GM12878 (cell line): Measurements from ENCODE around the gene PNMA8B. TPM values are rescaled to one million over a fixed set of nuclear protein-coding genes. Genes with fewer than 3 reads are reported as not detected.

Experiments
- ATAC-seq: fragments of 200-7000 bp; cut with Tn5 transposase; 3 replicates; pipeline ENCODE4 v1.9.1; 2020; ENCODE audit warnings: mild to moderate bottlenecking, moderate library complexity
- BruUV-seq: library from RNA; stranded (reverse); fragments of 400-500 nt; replicated peaks from 2 replicates; lab custom pipeline; 2021; lab: Mats Ljungman, UMichigan
- CTCF ChIA-PET: fragments of 300-600 bp; sonication (Branson Sonifier 250); formaldehyde crosslinking; extraction: SDS; loops from one replicate; lab custom pipeline; 2021; ENCODE audit warnings: inconsistent platforms; lab: Yijun Ruan, JAX
- POLR2A ChIA-PET: fragments of 350-600 bp; formaldehyde crosslinking; extraction: SDS; loops from one replicate; lab custom pipeline; 2021; ENCODE audit warnings: inconsistent platforms; lab: Charles Lee
- RAD21 ChIA-PET: fragments of 300-600 bp; sonication (Branson Sonifier 250); formaldehyde crosslinking; loops from one replicate; lab custom pipeline; 2023; ENCODE audit warnings: antibody characterized with exemption; ENCODE audit not compliant: unreplicated experiment; lab: Charles Lee
- SMC1A ChIA-PET: fragments of 300-600 bp; sonication (Branson Sonifier 250); formaldehyde crosslinking; loops from one replicate; lab custom pipeline; 2023; ENCODE audit not compliant: unreplicated experiment, uncharacterized antibody; lab: Charles Lee
- DNase-seq: peaks from one replicate; pipeline ENCODE4 v3.0.0-alpha.2; 2011; ENCODE audit warnings: low read depth, low spot score
- FAIRE-seq: peaks from 3 replicates; lab custom pipeline; 2011; peaks lifted over from hg19 to GRCh38; lab: Jason Lieb, UNC
- H2AFZ ChIP-seq: 2 replicates; pipeline ENCODE4 v1.6.0; 2011; ENCODE audit warnings: low read depth, low read length, control low read depth; ENCODE audit not compliant: control insufficient read depth
- H3K27ac ChIP-seq: 2 replicates; pipeline ENCODE4 v1.5.1; 2011; ENCODE audit warnings: control low read depth; ENCODE audit not compliant: control insufficient read depth, insufficient read depth
- H3K27me3 ChIP-seq, 2 experiments: replicated peaks in 1 of 2; 2 replicates each; pipeline versions ENCODE4 v1.6.0 to v1.6.1; 2011; ENCODE audit warnings: low read length in 1 of 2; ENCODE audit not compliant: control insufficient read depth in 2 of 2, insufficient read depth in 2 of 2
- H3K36me3 ChIP-seq, 2 experiments: 2 replicates each; pipeline ENCODE4 v1.5.1; 2011; ENCODE audit warnings: low read length in 1 of 2; ENCODE audit not compliant: control insufficient read depth in 2 of 2, insufficient read depth in 2 of 2
- H3K4me1 ChIP-seq: 2 replicates; pipeline ENCODE4 v1.6.1; 2011; ENCODE audit warnings: mild to moderate bottlenecking, low read length, moderate library complexity, mixed read lengths; ENCODE audit not compliant: control insufficient read depth, insufficient read depth
- H3K4me2 ChIP-seq: 2 replicates; pipeline ENCODE4 v1.6.0; 2011; ENCODE audit warnings: control low read depth; ENCODE audit not compliant: control insufficient read depth, insufficient read depth
- H3K4me3 ChIP-seq: fragments of 200-600 bp; sonication (generic); 2 replicates; pipeline ENCODE4 v1.5.1; 2016
- H3K79me2 ChIP-seq: 2 replicates; pipeline ENCODE4 v1.6.0; 2011; ENCODE audit warnings: low read length; ENCODE audit not compliant: control insufficient read depth, insufficient read depth
- H3K9ac ChIP-seq: 2 replicates; pipeline ENCODE4 v1.8.0; 2011; ENCODE audit warnings: low read length, control low read depth, mixed read lengths; ENCODE audit not compliant: control insufficient read depth, insufficient read depth
- H3K9me3 ChIP-seq: replicated peaks from 3 replicates; pipeline ENCODE4 v1.5.1; 2011; ENCODE audit warnings: mild to moderate bottlenecking, low read length; ENCODE audit not compliant: control insufficient read depth, insufficient read depth
- H4K20me1 ChIP-seq: 2 replicates; pipeline ENCODE4 v1.6.0; 2011; ENCODE audit not compliant: control insufficient read depth, insufficient read depth
- BACH1 ChIP-seq: fragments of 450-650 bp; IDR thresholded peaks from 2 replicates; pipeline ENCODE4 v1.6.1; 2017; ENCODE audit warnings: mild to moderate bottlenecking, borderline replicate concordance
- BCL3 ChIP-seq: IDR thresholded peaks from 2 replicates; pipeline ENCODE4 v1.6.1; 2011; ENCODE audit warnings: borderline replicate concordance, low read depth, mild to moderate bottlenecking, moderate library complexity, low read length; ENCODE audit not compliant: insufficient read depth, poor library complexity, severe bottlenecking
- CREM ChIP-seq: IDR thresholded peaks from 2 replicates; pipeline ENCODE4 v1.6.1; 2014; ENCODE audit warnings: antibody characterized with exemption, low read depth
- GABPA ChIP-seq: IDR thresholded peaks from 2 replicates; pipeline ENCODE4 v1.6.1; 2014; ENCODE audit warnings: antibody characterized with exemption, low read depth, mild to moderate bottlenecking, inconsistent platforms
- HDGF ChIP-seq: fragments of 450-650 bp; IDR thresholded peaks from 2 replicates; pipeline ENCODE4 v1.6.1; 2016; ENCODE audit warnings: antibody characterized with exemption
- IRF4 ChIP-seq: IDR thresholded peaks from 2 replicates; pipeline ENCODE4 v1.6.1; 2011; ENCODE audit warnings: low read depth, low read length
- JUNB ChIP-seq: IDR thresholded peaks from 2 replicates; pipeline ENCODE4 v1.6.1; 2016; ENCODE audit warnings: antibody characterized with exemption, mild to moderate bottlenecking
- MLLT1 ChIP-seq: fragments of 450-650 bp; IDR thresholded peaks from 2 replicates; pipeline ENCODE4 v1.6.1; 2016; ENCODE audit warnings: mild to moderate bottlenecking
- MTA3 ChIP-seq: IDR thresholded peaks from 2 replicates; pipeline ENCODE4 v1.6.1; 2012; ENCODE audit warnings: low read length, inconsistent platforms, borderline replicate concordance
- SPI1 ChIP-seq: IDR thresholded peaks from 2 replicates; pipeline ENCODE4 v1.6.1; 2011; ENCODE audit warnings: low read depth, mild to moderate bottlenecking, low read length, moderate library complexity, borderline replicate concordance; ENCODE audit not compliant: insufficient read depth
- YY1 ChIP-seq: IDR thresholded peaks from 2 replicates; pipeline ENCODE4 v1.6.1; 2011; ENCODE audit warnings: low read depth, mild to moderate bottlenecking, low read length
- ZNF592 ChIP-seq: fragments of 450-650 bp; IDR thresholded peaks from 2 replicates; pipeline ENCODE4 v1.6.1; 2017; ENCODE audit warnings: mild to moderate bottlenecking, moderate library complexity
- WGBS: methylation state at CpG from one replicate; pipeline ENCODE4 v1.1.6; 2016; ENCODE audit warnings: low lambda C conversion rate; ENCODE audit not compliant: insufficient replicate concordance, insufficient coverage; ENCODE audit errors: missing lambda C conversion rate; 5-methylcytosine and 5-hydroxymethylcytosine counted together
- in situ Hi-C: fragments of 300-500 bp; cut with MboI; formaldehyde crosslinking; loops from 9 replicates; pipeline ENCODE4 v1.14.3; 2018; ENCODE audit warnings: mixed read lengths
- intact Hi-C: fragments of 100-400 bp; cut with micrococcal nuclease; formaldehyde crosslinking; loops from one replicate; pipeline ENCODE4 v1.14.2; 2022; ENCODE audit not compliant: unreplicated experiment
- polyA plus RNA-seq, 11 experiments: library from polyadenylated mRNA; depleted of rRNA in 4 of 11; unstranded in 6 of 11; stranded (reverse) in 5 of 11; fragments of >200 nt; fragmentation: Nextera tagmentation in 4 of 11; fragmentation: Illumina TruSeq in 1 of 11; extraction: Ambion mirVana in 4 of 11; extraction: Trizol in 1 of 11; gene quantifications; 1 replicate in 1 of 11; 2 replicates in 10 of 11; pipeline versions ENCODE4 v1.2.1 to v1.2.3, GENCODE V29; 2011 to 2016; ENCODE audit warnings: inconsistent platforms in 2 of 11, missing spikeins in 2 of 11, low read depth in 1 of 11
- total RNA-seq, 4 experiments: library from RNA; depleted of rRNA in 3 of 4; stranded (reverse); fragments of >200 nt in 3 of 4; fragmentation: Illumina TruSeq in 1 of 4; extraction: Trizol in 1 of 4; gene quantifications; 2 replicates each; pipeline versions ENCODE4 v1.2.1 to v1.2.3, GENCODE V29; 2013 to 2021

Gene PNMA8B
- total and polyA plus RNA-seq, 10 of the 15 experiments (the other 5 are each of a cell fraction or from before 2014, with no cell fraction given): 0.01 TPM; not detected in 9

GRCh38 chr19:46494941-46495785 is 504 bp downstream of the PNMA8B start:
- H3K4me3 ChIP-seq: no peak overlapping the region
- BruUV-seq: no TSS peak
- H2AFZ ChIP-seq: no peak overlapping the region
- no peak overlapping the region for H3K4me2 ChIP-seq
- ChIA-PET CTCF (no interaction called here), POLR2A (no interaction called here), RAD21 (no interaction called here), SMC1A (no interaction called here)
- intact Hi-C loops: no loop called here
- no peak for TF ChIP-seq BACH1
- no peak for TF ChIP-seq MLLT1
- no peak for TF ChIP-seq GABPA
- TF ChIP-seq CREM: no peak
- no peak for TF ChIP-seq BCL3
- TF ChIP-seq SPI1: no peak
- no peak for TF ChIP-seq JUNB
- TF ChIP-seq ZNF592: no peak
- no peak for TF ChIP-seq HDGF
- no peak for TF ChIP-seq YY1
- no peak for TF ChIP-seq MTA3
- TF ChIP-seq IRF4: no peak
- no peak overlapping the region for H3K27ac ChIP-seq
- no peaks in the 10 kb centered on the region for H3K79me2 ChIP-seq
- no peak overlapping the region for H3K9ac ChIP-seq
- DNase-seq: no peak
- FAIRE-seq: no peak
- ATAC-seq: no peak
- in situ Hi-C loops: no loop called here
- no peaks in the 10 kb centered on the region for H3K4me1 ChIP-seq
- H3K9me3 ChIP-seq: no peaks in the 10 kb centered on the region
- H3K36me3 ChIP-seq: no peaks in the 10 kb centered on the region
- peaks cover 13 to 23% of the 10 kb centered on the region in 2 experiments for H3K27me3 ChIP-seq
- WGBS: 31% methylated on average over 48 of the region's 49 CpGs
- H4K20me1 ChIP-seq: no peaks in the 10 kb centered on the region
